GM23338 (cell line): ENCODE results near the gene TSEN2. TPM values are rescaled to one million over a fixed set of nuclear protein-coding genes. Genes with fewer than 3 reads are reported as not detected.

Source experiments
- ATAC-seq: fragments of 200-7000 bp; cut with Tn5 transposase; 3 replicates; pipeline ENCODE4 v1.9.1; 2020
- DNase-seq: peaks from one replicate; pipeline ENCODE4 v3.0.0-alpha.2; 2015; ENCODE audit warnings: low spot score
- H2AFZ ChIP-seq: fragments of 200-600 bp; sonication (generic); 2 replicates; pipeline ENCODE4 v1.8.0; 2016; ENCODE audit warnings: antibody characterized with exemption, mild to moderate bottlenecking, moderate library complexity
- H3F3A ChIP-seq: fragments of 200-600 bp; sonication (generic); replicated peaks from 2 replicates; pipeline ENCODE4 v1.8.0; 2017; ENCODE audit warnings: antibody characterized with exemption, mixed run types, low read depth
- H3K27ac ChIP-seq: fragments of 200-600 bp; sonication (generic); 2 replicates; pipeline ENCODE4 v1.6.1; 2016; ENCODE audit warnings: low read depth
- H3K27me3 ChIP-seq: fragments of 200-600 bp; sonication (generic); 2 replicates; pipeline ENCODE4 v1.8.0; 2016; ENCODE audit warnings: mild to moderate bottlenecking, mixed run types, moderate library complexity; ENCODE audit not compliant: insufficient read depth
- H3K36me3 ChIP-seq: fragments of 200-600 bp; sonication (generic); 2 replicates; pipeline ENCODE4 v1.8.0; 2016; ENCODE audit warnings: mild to moderate bottlenecking; ENCODE audit not compliant: insufficient read depth
- H3K4me1 ChIP-seq: fragments of 200-600 bp; sonication (generic); 2 replicates; pipeline ENCODE4 v1.8.0; 2016; ENCODE audit warnings: mild to moderate bottlenecking, moderate library complexity; ENCODE audit not compliant: insufficient read depth
- H3K4me2 ChIP-seq: fragments of 200-600 bp; sonication (generic); 2 replicates; pipeline ENCODE4 v1.7.1; 2017; ENCODE audit warnings: mixed run types
- H3K4me3 ChIP-seq: fragments of 200-600 bp; sonication (generic); 2 replicates; pipeline ENCODE4 v1.6.1; 2016; ENCODE audit warnings: mixed run types
- H3K79me2 ChIP-seq: fragments of 200-600 bp; sonication (generic); replicated peaks from 2 replicates; pipeline ENCODE4 v1.8.0; 2017; ENCODE audit warnings: mild to moderate bottlenecking; ENCODE audit not compliant: insufficient read depth
- H3K9me2 ChIP-seq: fragments of 200-600 bp; sonication (generic); 2 replicates; pipeline ENCODE4 v1.8.0; 2017; ENCODE audit not compliant: insufficient read depth
- H4K20me1 ChIP-seq: fragments of 200-600 bp; sonication (generic); replicated peaks from 2 replicates; pipeline ENCODE4 v1.8.0; 2017; ENCODE audit warnings: mild to moderate bottlenecking; ENCODE audit not compliant: insufficient read depth
- H3K27ac Mint-ChIP-seq: 2 replicates; pipeline ENCODE4 v1.8.0; 2020; ENCODE audit warnings: inconsistent platforms, mild to moderate bottlenecking, moderate library complexity, mixed read lengths
- H3K27me3 Mint-ChIP-seq: 3 replicates; pipeline ENCODE4 v1.8.0; 2022; ENCODE audit warnings: low read depth, mild to moderate bottlenecking, moderate library complexity, mixed read lengths, inconsistent platforms; ENCODE audit not compliant: insufficient read depth, poor library complexity
- H3K36me3 Mint-ChIP-seq: 3 replicates; pipeline ENCODE4 v1.8.0; 2021; ENCODE audit warnings: low read depth, mild to moderate bottlenecking, inconsistent platforms, moderate library complexity, mixed read lengths
- H3K4me1 Mint-ChIP-seq: 3 replicates; pipeline ENCODE4 v1.8.0; 2020; ENCODE audit warnings: mild to moderate bottlenecking, inconsistent platforms, mixed read lengths
- H3K4me3 Mint-ChIP-seq: 3 replicates; pipeline ENCODE4 v1.8.0; 2021; ENCODE audit warnings: moderate library complexity, mild to moderate bottlenecking, inconsistent platforms, mixed read lengths
- H3K9me3 Mint-ChIP-seq: 3 replicates; pipeline ENCODE4 v1.8.0; 2020; ENCODE audit warnings: moderate library complexity, mild to moderate bottlenecking, inconsistent platforms, mixed read lengths
- CREB1 ChIP-seq: fragments of 250-450 bp; sonication (Bioruptor Pico); IDR thresholded peaks from 2 replicates; pipeline ENCODE4 v1.5.0; 2020; ENCODE audit warnings: low read depth, mild to moderate bottlenecking, moderate library complexity
- EZH2 ChIP-seq: fragments of 200-600 bp; sonication (generic); IDR thresholded peaks from one replicate; pipeline ENCODE4 v1.8.0; 2017; ENCODE audit warnings: antibody characterized with exemption, mild to moderate bottlenecking, low read depth; ENCODE audit not compliant: unreplicated experiment
- EZH2phosphoT487 ChIP-seq: fragments of 200-600 bp; sonication (generic); IDR thresholded peaks from one replicate; pipeline ENCODE4 v1.8.1; 2018; ENCODE audit warnings: antibody characterized with exemption; ENCODE audit not compliant: unreplicated experiment
- JUNB ChIP-seq: IDR thresholded peaks from one replicate; pipeline ENCODE4 v1.6.1; 2016; ENCODE audit warnings: antibody characterized with exemption; ENCODE audit not compliant: unreplicated experiment
- NANOG ChIP-seq: IDR thresholded peaks from 2 replicates; pipeline ENCODE4 v1.6.1; 2016; ENCODE audit warnings: antibody characterized with exemption, borderline replicate concordance
- POLR2AphosphoS5 ChIP-seq: IDR thresholded peaks from 2 replicates; pipeline ENCODE4 v1.6.1; 2016; ENCODE audit warnings: antibody characterized with exemption, low read depth
- ZNF114 ChIP-seq: fragments of 250-450 bp; sonication (Bioruptor Pico); IDR thresholded peaks from 2 replicates; pipeline ENCODE4 v1.5.0; 2020; ENCODE audit warnings: mild to moderate bottlenecking, moderate library complexity
- ZNF331 ChIP-seq: fragments of 250-450 bp; sonication (Bioruptor Pico); IDR thresholded peaks from 2 replicates; pipeline ENCODE4 v1.5.0; 2020; ENCODE audit warnings: low read depth, mild to moderate bottlenecking, moderate library complexity
- polyA plus RNA-seq: library from polyadenylated mRNA; unstranded; fragments of >200 nt; fragmentation: Nextera tagmentation; extraction: Ambion mirVana; gene quantifications from 2 replicates; pipeline ENCODE4 v1.2.1, GENCODE V29; 2016
- total RNA-seq: library from RNA; depleted of rRNA; stranded (reverse); fragments of >200 nt; shearing (Covaris generic); gene quantifications from 2 replicates; pipeline ENCODE4 v1.2.3, GENCODE V29; 2014
- TF ChIP-seq, protein P1 (sequence below): IDR thresholded peaks from 2 replicates; pipeline ENCODE4 v1.6.1; 2016; ENCODE audit warnings: antibody characterized with exemption
- TF ChIP-seq, protein P2 (sequence below), 2 experiments: fragments of 200-600 bp in 1 of 2; sonication (generic) in 1 of 2; conservative IDR thresholded peaks; 2 replicates each; pipeline versions ENCODE4 v1.5.1 to v1.6.1; 2016 to 2017; ENCODE audit warnings: antibody characterized with exemption in 2 of 2, low read depth in 2 of 2, mild to moderate bottlenecking in 2 of 2, moderate library complexity in 1 of 2
- TF ChIP-seq, protein P3 (sequence below): IDR thresholded peaks from one replicate; pipeline ENCODE4 v1.6.1; 2018; ENCODE audit warnings: antibody characterized with exemption; ENCODE audit not compliant: unreplicated experiment

TSEN2 gene
- total and polyA plus RNA-seq, 2 experiments from 2014 or later: 27.7 to 30.0 TPM

DNA sequence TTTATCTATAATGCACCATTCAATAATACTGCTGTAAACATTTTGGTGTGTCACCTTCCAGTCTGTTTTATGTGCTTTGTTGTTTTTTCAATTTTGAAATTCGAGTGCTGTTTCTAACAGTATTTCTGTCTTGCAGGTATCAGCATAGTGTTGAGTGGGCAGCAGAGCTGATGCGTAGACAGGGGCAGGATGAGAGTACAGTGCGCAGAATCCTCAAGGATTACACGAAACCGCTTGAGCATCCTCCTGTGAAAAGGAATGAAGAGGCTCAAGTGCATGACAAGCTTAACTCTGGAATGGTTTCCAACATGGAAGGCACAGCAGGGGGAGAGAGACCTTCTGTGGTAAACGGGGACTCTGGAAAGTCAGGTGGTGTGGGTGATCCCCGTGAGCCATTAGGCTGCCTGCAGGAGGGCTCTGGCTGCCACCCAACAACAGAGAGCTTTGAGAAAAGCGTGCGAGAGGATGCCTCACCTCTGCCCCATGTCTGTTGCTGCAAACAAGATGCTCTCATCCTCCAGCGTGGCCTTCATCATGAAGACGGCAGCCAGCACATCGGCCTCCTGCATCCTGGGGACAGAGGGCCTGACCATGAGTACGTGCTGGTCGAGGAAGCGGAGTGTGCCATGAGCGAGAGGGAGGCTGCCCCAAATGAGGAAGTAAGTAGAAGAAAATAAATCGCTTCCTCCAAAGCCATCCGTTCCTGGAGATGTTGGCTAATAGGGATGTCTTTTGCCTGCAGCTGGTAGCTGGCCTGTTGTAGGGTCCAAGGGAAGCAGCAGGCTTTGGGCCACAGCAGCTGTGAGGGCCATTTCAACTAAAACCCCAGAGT is 19.1 kb downstream of the TSEN2 start:
- H3K36me3 Mint-ChIP-seq: peaks cover 77% of the 10 kb centered on the region
- H3K27ac Mint-ChIP-seq: no peak overlapping the region
- Histone ChIP-seq H3K27me3 (no peaks in the 10 kb centered on the region), H3F3A (no peaks in the 10 kb centered on the region), H2AFZ (no peak overlapping the region), H3K27ac (no peak overlapping the region; the same call in 1 of the 2 replicates), H4K20me1 (peaks cover 12% of the 10 kb centered on the region), H3K9me2 (no peaks in the 10 kb centered on the region), H3K79me2 (no peaks in the 10 kb centered on the region), H3K4me3 (no peak overlapping the region), H3K36me3 (peaks cover 45% of the 10 kb centered on the region), H3K4me1 (no peaks in the 10 kb centered on the region), H3K4me2 (no peak overlapping the region)
- no peak for DNase-seq
- peaks cover under 1% of the 10 kb centered on the region; the same call in 1 of the 3 replicates for H3K4me1 Mint-ChIP-seq
- no peaks in the 10 kb centered on the region for H3K27me3 Mint-ChIP-seq
- no peaks in the 10 kb centered on the region for H3K9me3 Mint-ChIP-seq
- no peak overlapping the region for H3K4me3 Mint-ChIP-seq
- TF ChIP-seq EZH2 (no peak), EZH2phosphoT487 (no peak), CREB1 (no peak), JUNB (no peak), NANOG (no peak), ZNF114 (CRISPR knock-in tag) (no peak)
- ATAC-seq: no peak

DNA sequence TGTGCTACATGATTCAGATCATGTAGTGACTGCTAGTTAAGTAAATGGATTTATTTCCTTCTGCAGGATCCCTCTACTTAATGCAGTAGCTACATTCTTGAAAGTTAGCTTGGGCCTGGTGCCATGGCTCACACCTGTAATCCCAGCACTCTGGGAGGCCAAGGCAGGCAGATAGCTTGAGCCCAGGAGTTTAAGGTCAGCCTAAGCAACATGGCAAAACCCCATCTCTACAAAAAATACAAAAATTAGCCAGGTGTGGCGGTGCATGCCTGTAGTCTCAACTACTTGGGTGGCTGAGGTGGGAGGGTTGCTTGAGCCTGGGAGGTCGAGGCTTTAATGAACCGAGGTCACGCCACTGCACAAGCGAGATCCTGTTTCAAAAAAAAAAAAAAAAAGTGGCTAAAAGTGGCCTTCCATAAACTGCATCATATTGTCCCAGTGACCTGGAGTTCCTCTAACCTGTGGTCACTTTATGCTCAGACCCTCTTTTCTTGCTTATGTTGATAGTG is 22.0 kb downstream of the TSEN2 start:
- Histone ChIP-seq H3K4me3 (no peak overlapping the region), H2AFZ (no peak overlapping the region), H3F3A (no peaks in the 10 kb centered on the region), H3K27ac (no peak overlapping the region), H3K27me3 (no peaks in the 10 kb centered on the region), H4K20me1 (peaks cover 7% of the 10 kb centered on the region), H3K79me2 (no peaks in the 10 kb centered on the region), H3K36me3 (peaks cover 28% of the 10 kb centered on the region), H3K4me1 (no peaks in the 10 kb centered on the region), H3K4me2 (no peak overlapping the region), H3K9me2 (no peaks in the 10 kb centered on the region)
- Mint-ChIP-seq H3K4me1 (no peaks in the 10 kb centered on the region), H3K9me3 (no peaks in the 10 kb centered on the region), H3K27me3 (no peaks in the 10 kb centered on the region), H3K36me3 (peaks cover 60% of the 10 kb centered on the region), H3K4me3 (no peak overlapping the region), H3K27ac (no peak overlapping the region)
- ATAC-seq (no peak), DNase-seq (no peak)
- TF ChIP-seq JUNB (no peak), ZNF331 (no peak), NANOG (no peak), CREB1 (no peak), EZH2phosphoT487 (no peak), EZH2 (no peak), POLR2AphosphoS5 (no peak)
- TF ChIP-seq, protein P1, sequence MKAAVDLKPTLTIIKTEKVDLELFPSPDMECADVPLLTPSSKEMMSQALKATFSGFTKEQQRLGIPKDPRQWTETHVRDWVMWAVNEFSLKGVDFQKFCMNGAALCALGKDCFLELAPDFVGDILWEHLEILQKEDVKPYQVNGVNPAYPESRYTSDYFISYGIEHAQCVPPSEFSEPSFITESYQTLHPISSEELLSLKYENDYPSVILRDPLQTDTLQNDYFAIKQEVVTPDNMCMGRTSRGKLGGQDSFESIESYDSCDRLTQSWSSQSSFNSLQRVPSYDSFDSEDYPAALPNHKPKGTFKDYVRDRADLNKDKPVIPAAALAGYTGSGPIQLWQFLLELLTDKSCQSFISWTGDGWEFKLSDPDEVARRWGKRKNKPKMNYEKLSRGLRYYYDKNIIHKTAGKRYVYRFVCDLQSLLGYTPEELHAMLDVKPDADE: no peak
- TF ChIP-seq, protein P2, sequence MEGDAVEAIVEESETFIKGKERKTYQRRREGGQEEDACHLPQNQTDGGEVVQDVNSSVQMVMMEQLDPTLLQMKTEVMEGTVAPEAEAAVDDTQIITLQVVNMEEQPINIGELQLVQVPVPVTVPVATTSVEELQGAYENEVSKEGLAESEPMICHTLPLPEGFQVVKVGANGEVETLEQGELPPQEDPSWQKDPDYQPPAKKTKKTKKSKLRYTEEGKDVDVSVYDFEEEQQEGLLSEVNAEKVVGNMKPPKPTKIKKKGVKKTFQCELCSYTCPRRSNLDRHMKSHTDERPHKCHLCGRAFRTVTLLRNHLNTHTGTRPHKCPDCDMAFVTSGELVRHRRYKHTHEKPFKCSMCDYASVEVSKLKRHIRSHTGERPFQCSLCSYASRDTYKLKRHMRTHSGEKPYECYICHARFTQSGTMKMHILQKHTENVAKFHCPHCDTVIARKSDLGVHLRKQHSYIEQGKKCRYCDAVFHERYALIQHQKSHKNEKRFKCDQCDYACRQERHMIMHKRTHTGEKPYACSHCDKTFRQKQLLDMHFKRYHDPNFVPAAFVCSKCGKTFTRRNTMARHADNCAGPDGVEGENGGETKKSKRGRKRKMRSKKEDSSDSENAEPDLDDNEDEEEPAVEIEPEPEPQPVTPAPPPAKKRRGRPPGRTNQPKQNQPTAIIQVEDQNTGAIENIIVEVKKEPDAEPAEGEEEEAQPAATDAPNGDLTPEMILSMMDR (conservative IDR thresholded peaks at IDR 0.05; ENCODE audit: low read depth in 2 of 2): no peak
- TF ChIP-seq, protein P3, sequence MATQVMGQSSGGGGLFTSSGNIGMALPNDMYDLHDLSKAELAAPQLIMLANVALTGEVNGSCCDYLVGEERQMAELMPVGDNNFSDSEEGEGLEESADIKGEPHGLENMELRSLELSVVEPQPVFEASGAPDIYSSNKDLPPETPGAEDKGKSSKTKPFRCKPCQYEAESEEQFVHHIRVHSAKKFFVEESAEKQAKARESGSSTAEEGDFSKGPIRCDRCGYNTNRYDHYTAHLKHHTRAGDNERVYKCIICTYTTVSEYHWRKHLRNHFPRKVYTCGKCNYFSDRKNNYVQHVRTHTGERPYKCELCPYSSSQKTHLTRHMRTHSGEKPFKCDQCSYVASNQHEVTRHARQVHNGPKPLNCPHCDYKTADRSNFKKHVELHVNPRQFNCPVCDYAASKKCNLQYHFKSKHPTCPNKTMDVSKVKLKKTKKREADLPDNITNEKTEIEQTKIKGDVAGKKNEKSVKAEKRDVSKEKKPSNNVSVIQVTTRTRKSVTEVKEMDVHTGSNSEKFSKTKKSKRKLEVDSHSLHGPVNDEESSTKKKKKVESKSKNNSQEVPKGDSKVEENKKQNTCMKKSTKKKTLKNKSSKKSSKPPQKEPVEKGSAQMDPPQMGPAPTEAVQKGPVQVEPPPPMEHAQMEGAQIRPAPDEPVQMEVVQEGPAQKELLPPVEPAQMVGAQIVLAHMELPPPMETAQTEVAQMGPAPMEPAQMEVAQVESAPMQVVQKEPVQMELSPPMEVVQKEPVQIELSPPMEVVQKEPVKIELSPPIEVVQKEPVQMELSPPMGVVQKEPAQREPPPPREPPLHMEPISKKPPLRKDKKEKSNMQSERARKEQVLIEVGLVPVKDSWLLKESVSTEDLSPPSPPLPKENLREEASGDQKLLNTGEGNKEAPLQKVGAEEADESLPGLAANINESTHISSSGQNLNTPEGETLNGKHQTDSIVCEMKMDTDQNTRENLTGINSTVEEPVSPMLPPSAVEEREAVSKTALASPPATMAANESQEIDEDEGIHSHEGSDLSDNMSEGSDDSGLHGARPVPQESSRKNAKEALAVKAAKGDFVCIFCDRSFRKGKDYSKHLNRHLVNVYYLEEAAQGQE: no peak
